PC-3 (cell line): ENCODE measurements around the gene EIF4G1. TPM values are rescaled to one million over a fixed set of nuclear protein-coding genes. Genes with fewer than 3 reads are reported as not detected.

Source experiments
- ATAC-seq: fragments of 200-7000 bp; cut with Tn5 transposase; 2 replicates; pipeline ENCODE4 v1.9.1; 2020; ENCODE audit warnings: mild to moderate bottlenecking, moderate library complexity
- BruUV-seq: library from RNA; stranded (reverse); fragments of 400-500 nt; replicated peaks from 2 replicates; lab custom pipeline; 2021; lab: Mats Ljungman, UMichigan
- CTCF ChIA-PET: fragments of 300-600 bp; sonication (Branson Sonifier 250); formaldehyde crosslinking; loops from one replicate; lab custom pipeline; 2022; ENCODE audit warnings: antibody characterized with exemption; lab: Charles Lee
- POLR2A ChIA-PET: fragments of 300-600 bp; sonication (Branson Sonifier 250); formaldehyde crosslinking; loops from one replicate; lab custom pipeline; 2022; ENCODE audit warnings: antibody characterized with exemption; ENCODE audit not compliant: unreplicated experiment; lab: Charles Lee
- DNase-seq: peaks from one replicate; pipeline ENCODE4 v3.0.0-alpha.2; 2015
- H2AFZ ChIP-seq: fragments of 300-600 bp; sonication (generic); 2 replicates; pipeline ENCODE4 v1.6.0; 2016; ENCODE audit warnings: antibody characterized with exemption, low read length
- H3F3A ChIP-seq: fragments of 300-600 bp; sonication (generic); one replicate; pipeline ENCODE4 v1.6.0; 2017; ENCODE audit warnings: antibody characterized with exemption, low read length, control low read depth, mild to moderate bottlenecking; ENCODE audit not compliant: unreplicated experiment
- H3K27ac ChIP-seq: fragments of 300-600 bp; sonication (generic); 2 replicates; pipeline ENCODE4 v1.5.1; 2016; ENCODE audit warnings: mild to moderate bottlenecking, low read length
- H3K27me3 ChIP-seq: fragments of 300-600 bp; sonication (generic); 2 replicates; pipeline ENCODE4 v1.6.1; 2016; ENCODE audit warnings: low read length, mixed read lengths
- H3K36me3 ChIP-seq: fragments of 300-600 bp; sonication (generic); 2 replicates; pipeline ENCODE4 v1.6.1; 2016; ENCODE audit warnings: low read depth, mixed run types, low read length, mixed read lengths
- H3K4me1 ChIP-seq: fragments of 300-600 bp; sonication (generic); 2 replicates; pipeline ENCODE4 v1.5.1; 2016; ENCODE audit warnings: low read length; ENCODE audit not compliant: insufficient read depth
- H3K4me2 ChIP-seq: fragments of 300-600 bp; sonication (generic); 2 replicates; pipeline ENCODE4 v1.6.0; 2016; ENCODE audit warnings: low read length
- H3K4me3 ChIP-seq: fragments of 300-600 bp; sonication (generic); 2 replicates; pipeline ENCODE4 v1.5.1; 2016; ENCODE audit warnings: mild to moderate bottlenecking, low read length, mixed read lengths
- H3K79me2 ChIP-seq: fragments of 300-600 bp; sonication (generic); 2 replicates; pipeline ENCODE4 v1.6.1; 2017; ENCODE audit warnings: low read length, mixed read lengths
- H3K9ac ChIP-seq: fragments of 300-600 bp; sonication (generic); 2 replicates; pipeline ENCODE4 v1.6.0; 2016; ENCODE audit warnings: mild to moderate bottlenecking, low read length
- H3K9me2 ChIP-seq: fragments of 300-600 bp; sonication (generic); replicated peaks from 2 replicates; pipeline ENCODE4 v1.6.1; 2016; ENCODE audit warnings: mixed run types, low read length, mixed read lengths
- H3K9me3 ChIP-seq: fragments of 300-600 bp; sonication (generic); 2 replicates; pipeline ENCODE4 v1.6.1; 2016; ENCODE audit warnings: low read length, mixed read lengths
- H4K20me1 ChIP-seq: fragments of 300-600 bp; sonication (generic); 2 replicates; pipeline ENCODE4 v1.6.1; 2016; ENCODE audit warnings: low read length, mixed read lengths
- EZH2 ChIP-seq: fragments of 300-600 bp; sonication (generic); IDR thresholded peaks from one replicate; pipeline ENCODE4 v1.6.1; 2017; ENCODE audit warnings: antibody characterized with exemption, mild to moderate bottlenecking, low read length; ENCODE audit not compliant: unreplicated experiment
- EZH2phosphoT487 ChIP-seq: fragments of 300-600 bp; sonication (generic); IDR thresholded peaks from 2 replicates; pipeline ENCODE4 v1.6.1; 2018; ENCODE audit warnings: mild to moderate bottlenecking, antibody characterized with exemption, low read length, borderline replicate concordance
- intact Hi-C: fragments of 100-400 bp; cut with micrococcal nuclease; formaldehyde crosslinking; loops from 2 replicates; pipeline ENCODE4 v1.9.0; 2023
- total RNA-seq: library from RNA; depleted of rRNA; stranded (reverse); fragments of >200 nt; gene quantifications from 2 replicates; pipeline ENCODE4 v1.2.3, GENCODE V29; 2014
- TF ChIP-seq, protein P1 (sequence below): fragments of 300-600 bp; sonication (generic); conservative IDR thresholded peaks from 2 replicates; pipeline ENCODE4 v1.5.1; 2017; ENCODE audit warnings: antibody characterized with exemption, low read depth, mild to moderate bottlenecking, low read length

Gene EIF4G1
- total RNA-seq, 1 experiment from 2014 or later: 463 TPM

DNA sequence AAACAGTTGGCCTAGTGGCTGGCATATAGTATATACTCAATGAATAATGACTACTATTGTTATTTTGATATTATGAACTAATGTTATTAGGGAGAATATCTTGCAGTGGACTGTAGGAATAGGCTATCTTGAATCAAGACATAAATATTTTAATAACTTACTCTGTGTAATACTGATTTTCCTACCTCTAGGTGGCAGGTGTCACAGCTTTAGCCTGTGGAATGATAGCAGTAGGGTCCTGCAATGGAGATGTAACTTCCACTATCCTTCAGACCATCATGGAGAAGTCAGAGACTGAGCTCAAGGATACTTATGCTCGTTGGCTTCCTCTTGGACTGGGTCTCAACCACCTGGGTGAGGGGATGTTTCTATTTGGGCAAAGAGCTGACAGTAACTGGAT is 8.8 kb upstream of the EIF4G1 start:
- Histone ChIP-seq H3K79me2 (peaks cover 53% of the 10 kb centered on the region), H3K4me2 (no peak overlapping the region), H3K27ac (no peak overlapping the region), H4K20me1 (peaks cover 65% of the 10 kb centered on the region), H3K9me3 (no peaks in the 10 kb centered on the region), H3K9me2 (no peaks in the 10 kb centered on the region), H3K4me3 (no peak overlapping the region), H3K36me3 (peaks cover 80% of the 10 kb centered on the region), H2AFZ (no peak overlapping the region), H3K4me1 (peaks cover 18% of the 10 kb centered on the region), H3K9ac (no peak overlapping the region), H3K27me3 (no peaks in the 10 kb centered on the region), H3F3A (no peaks in the 10 kb centered on the region)
- intact Hi-C loops: no loop called here
- peak; percentile 79 for ATAC-seq
- TF ChIP-seq EZH2 (no peak), EZH2phosphoT487 (no peak)
- TF ChIP-seq, protein P1, sequence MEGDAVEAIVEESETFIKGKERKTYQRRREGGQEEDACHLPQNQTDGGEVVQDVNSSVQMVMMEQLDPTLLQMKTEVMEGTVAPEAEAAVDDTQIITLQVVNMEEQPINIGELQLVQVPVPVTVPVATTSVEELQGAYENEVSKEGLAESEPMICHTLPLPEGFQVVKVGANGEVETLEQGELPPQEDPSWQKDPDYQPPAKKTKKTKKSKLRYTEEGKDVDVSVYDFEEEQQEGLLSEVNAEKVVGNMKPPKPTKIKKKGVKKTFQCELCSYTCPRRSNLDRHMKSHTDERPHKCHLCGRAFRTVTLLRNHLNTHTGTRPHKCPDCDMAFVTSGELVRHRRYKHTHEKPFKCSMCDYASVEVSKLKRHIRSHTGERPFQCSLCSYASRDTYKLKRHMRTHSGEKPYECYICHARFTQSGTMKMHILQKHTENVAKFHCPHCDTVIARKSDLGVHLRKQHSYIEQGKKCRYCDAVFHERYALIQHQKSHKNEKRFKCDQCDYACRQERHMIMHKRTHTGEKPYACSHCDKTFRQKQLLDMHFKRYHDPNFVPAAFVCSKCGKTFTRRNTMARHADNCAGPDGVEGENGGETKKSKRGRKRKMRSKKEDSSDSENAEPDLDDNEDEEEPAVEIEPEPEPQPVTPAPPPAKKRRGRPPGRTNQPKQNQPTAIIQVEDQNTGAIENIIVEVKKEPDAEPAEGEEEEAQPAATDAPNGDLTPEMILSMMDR: peak; percentile 69
- CTCF ChIA-PET: interaction anchor here (0.6 to 1.0 kb wide), 2 partner anchors 14 to 1473 kb away, joined by 5 to 6 read pairs; no protein-coding TSS in a partner anchor
- DNase-seq: peak; percentile 39
- POLR2A ChIA-PET: interaction anchor here (0.5 kb wide), 1 partner anchor 12 kb away, joined by 3 read pairs; no protein-coding TSS in a partner anchor
- BruUV-seq: no TSS peak

DNA sequence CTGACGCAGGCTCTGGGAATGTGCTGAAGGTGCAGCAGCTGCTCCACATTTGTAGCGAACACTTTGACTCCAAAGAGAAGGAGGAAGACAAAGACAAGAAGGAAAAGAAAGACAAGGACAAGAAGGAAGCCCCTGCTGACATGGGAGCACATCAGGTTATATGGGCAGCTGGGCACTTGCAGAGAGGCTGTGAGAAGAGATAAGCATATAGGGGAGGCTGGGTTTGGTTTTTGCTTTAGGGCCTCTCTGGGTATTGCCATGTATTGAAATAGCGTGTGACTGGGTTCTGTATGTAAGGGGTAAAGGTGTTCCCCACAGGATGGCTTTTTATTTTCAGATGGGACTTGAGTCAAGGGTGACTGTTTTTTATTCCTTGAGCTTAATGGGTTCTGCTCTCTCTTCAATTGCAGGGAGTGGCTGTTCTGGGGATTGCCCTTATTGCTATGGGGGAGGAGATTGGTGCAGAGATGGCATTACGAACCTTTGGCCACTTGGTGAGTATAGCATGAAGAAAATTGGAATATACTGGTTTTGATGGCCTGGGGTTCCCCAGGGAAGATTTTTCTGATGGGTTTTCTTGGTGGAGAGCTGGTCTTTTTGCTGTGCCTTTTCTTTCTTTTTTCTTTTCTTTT is 7.9 kb upstream of the EIF4G1 start:
- ATAC-seq: no peak

More for the DNA sequence above, 7.9 kb upstream of the EIF4G1 start:
- peaks cover 72% of the 10 kb centered on the region for H3K36me3 ChIP-seq
- no peak for DNase-seq
- peaks cover 56% of the 10 kb centered on the region for H4K20me1 ChIP-seq
- peaks cover 44% of the 10 kb centered on the region for H3K79me2 ChIP-seq
- H3F3A ChIP-seq: peaks cover 7% of the 10 kb centered on the region
- no peak overlapping the region for H3K27ac ChIP-seq
- CTCF ChIA-PET: no interaction called here
- POLR2A ChIA-PET: interaction anchor here (0.5 kb wide), 1 partner anchor 11 kb away, joined by 3 read pairs; no protein-coding TSS in a partner anchor
- H3K9me2 ChIP-seq: no peaks in the 10 kb centered on the region
- peaks cover 10% of the 10 kb centered on the region for H3K4me1 ChIP-seq
- BruUV-seq: no TSS peak
- H3K4me3 ChIP-seq: no peak overlapping the region
- no peaks in the 10 kb centered on the region for H3K9me3 ChIP-seq
- no peak overlapping the region for H3K4me2 ChIP-seq
- intact Hi-C loops: no loop called here
- no peak overlapping the region for H2AFZ ChIP-seq
- H3K27me3 ChIP-seq: no peaks in the 10 kb centered on the region
- H3K9ac ChIP-seq: no peak overlapping the region
- TF ChIP-seq, protein P1: no peak
- TF ChIP-seq EZH2 (no peak), EZH2phosphoT487 (no peak)
